Activated CD8-positive, alpha-beta memory T cell treated with anti-CD3 and anti-CD28 coated beads for 48 hours (primary cell): ENCODE data around the gene RGS7BP.

Experiments
- DNase-seq, 3 experiments: peaks; one replicate each; pipeline ENCODE4 v3.0.0-alpha.2; 2020; ENCODE audit warnings: low read depth in 2 of 3, low spot score in 2 of 3

The RGS7BP gene

DNA sequence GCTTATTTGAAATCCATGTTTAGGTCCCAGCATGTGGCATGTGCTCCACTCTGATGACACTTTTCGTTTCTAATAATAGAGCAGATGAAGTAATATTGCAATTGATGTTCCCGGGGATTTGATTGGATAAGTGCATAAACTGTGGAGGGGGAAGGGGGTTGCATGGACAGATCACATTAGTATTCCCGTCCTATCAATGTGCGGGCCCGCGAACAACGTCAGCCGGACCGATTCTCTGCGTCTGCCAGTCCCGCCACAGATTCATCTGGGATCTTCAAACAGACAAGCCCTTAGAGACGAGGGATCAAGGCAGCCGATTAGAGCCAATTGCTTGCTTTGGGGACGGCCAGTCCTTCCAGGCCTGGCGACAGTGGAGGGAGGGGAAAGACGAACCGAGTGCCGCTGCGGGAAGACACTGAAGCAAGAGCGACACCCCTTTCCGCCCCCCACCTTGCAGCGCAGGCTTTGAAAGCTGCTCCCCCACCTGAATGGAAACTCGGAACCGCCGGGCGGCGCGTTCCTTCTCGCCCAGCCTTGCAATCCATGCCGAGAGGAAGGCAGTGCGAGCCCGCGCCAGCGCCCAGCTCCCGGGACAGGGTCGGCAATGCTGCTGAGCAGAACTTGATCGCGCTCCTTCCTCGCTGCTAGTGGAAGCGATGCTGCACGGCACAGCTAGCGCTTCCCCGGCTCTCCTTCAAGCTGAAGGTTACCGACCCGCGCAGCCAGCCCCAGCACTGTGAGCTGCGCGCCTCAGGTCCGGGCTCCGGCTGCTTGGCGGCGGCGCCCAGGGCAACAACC lies at the start of gene RGS7BP:
Gene RGS7BP, plus strand, starts transcription at position 247 of the 798 bp plus-strand sequence. CDS start 610 bp downstream, outside the sequence.
- DNase-seq, result no peak

DNA sequence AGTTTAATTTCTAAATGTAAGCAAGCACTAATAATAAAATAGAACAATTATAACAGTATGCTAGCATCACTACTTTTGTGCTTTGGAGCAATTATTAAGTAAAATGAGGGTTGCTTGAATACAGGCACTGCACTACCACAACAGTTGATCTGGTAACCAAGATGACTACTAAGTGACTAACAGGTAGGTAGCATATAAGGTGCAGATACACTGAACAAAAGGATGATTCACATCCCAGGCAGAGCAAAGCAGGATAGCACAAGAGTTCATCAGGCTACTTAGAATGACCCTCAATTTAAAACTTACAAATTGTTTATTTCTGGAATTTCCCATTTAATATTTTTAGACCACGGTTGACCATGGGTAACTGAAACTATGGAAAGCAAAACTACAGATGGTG lies 48.0 kb upstream of the RGS7BP start:
- DNase-seq, result no peak

DNA sequence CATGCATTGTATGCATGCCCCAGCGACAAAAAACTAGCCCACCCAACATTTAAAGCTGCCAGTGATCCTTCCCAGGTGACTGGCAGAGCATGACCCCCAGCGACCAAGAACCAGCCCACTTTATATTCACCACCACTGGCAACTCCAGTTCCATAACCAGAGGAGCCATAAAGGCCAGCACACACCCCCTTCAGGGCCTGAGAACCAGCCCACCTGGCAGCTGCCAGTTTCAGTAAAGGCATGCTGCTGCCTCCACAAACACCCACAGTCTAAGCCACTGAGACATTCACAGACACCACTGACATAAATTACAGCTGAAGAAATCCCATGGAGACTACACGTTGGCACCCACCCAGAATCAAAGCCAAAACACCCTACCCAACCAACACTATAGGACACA lies 46.9 kb upstream of the RGS7BP start:
- DNase-seq, result no peak

DNA sequence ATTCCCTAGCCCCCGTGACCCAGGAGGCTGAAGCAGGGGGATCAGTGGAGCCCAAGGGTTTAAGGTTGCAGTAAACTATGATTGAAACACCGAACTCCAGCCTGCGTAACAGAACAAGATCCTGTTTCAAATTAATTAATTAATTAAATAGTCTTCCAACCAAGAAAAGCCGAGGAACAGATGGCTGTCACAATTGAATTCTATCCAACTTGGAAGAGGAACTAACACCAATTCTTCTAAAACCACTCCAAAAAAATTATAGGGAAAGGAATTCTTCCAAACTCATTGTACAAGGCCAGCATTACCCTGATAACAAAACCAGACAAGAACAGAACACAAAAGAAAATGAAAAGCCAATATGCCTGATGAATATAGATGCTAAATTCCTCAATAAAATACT lies 43.4 kb upstream of the RGS7BP start:
- no peak for DNase-seq

DNA sequence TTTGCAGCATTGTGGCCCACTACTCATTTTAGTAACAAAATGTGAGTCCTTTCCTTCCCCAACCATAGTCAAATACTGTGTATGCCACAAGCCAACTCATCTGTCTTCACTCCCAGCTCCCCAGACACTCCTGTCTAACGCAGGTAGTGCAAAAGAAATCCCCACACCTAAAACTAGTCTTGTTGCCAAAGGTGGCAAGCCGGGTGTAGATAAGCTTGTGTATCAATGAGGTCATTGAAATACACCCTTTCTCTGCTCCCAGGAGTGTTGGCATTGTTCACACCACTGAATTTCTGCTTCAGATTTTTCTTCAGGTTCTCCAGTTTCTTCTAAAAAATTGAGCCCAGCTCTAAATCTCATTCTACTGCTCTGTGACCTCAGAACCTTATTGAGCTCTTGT lies 19.7 kb upstream of the RGS7BP start:
- DNase-seq, result no peak

DNA sequence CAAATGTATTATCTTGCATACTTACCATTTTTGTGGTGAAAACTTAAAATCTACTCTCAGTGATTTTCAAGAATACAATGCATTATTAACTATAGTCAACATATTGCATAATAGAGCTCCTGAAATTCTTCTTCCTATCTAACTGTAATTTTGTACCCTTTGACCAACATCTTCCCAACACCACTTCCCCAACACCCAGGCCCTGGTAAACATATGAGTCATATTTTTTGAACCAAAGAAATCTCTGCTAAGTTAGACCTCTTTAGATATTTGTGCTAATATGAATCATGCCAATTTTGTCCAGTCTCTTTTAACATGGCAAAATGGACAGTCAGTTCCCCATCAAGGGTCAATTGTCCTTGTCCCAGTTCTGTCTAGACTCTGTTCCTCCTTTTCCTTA lies 18.5 kb upstream of the RGS7BP start:
- DNase-seq, result no peak

DNA sequence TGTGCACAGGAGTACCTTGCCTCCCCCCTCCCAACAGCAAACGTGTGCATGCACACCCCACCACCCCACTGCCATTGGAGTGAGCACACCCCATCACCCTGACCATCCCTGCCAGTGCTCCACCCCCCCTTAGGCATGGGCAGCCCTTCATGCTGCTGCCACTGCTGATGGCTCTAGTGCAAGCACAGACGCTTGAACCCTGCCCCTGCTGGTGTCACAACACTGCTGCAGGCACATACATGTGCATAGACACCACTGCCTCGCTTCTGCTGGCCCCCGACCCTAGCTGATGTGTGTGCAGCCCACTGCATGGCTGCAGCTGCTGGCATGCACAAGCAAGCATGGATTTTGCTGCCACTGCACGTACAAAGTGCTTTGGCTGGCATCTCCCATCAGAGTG lies 16.0 kb upstream of the RGS7BP start:
- no peak for DNase-seq

DNA sequence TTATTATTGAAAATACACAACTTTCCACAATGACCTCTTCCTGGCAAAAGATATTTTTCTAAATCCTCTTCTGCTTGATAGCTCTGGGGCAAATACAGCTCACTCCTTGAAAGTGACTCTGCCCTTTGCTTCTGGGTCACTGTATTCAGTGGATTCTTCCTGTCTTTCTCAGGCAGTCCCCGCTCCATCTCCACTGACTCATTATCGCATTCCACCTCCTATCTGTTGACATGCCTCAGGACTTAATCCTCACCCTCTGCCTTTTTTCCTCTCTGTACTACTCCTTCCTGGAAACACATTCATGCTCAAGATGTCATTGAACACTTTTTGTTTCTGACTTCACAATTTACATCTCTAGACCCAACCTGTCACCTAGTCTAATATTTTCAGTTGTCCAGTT lies 8.4 kb upstream of the RGS7BP start:
- no peak for DNase-seq

DNA sequence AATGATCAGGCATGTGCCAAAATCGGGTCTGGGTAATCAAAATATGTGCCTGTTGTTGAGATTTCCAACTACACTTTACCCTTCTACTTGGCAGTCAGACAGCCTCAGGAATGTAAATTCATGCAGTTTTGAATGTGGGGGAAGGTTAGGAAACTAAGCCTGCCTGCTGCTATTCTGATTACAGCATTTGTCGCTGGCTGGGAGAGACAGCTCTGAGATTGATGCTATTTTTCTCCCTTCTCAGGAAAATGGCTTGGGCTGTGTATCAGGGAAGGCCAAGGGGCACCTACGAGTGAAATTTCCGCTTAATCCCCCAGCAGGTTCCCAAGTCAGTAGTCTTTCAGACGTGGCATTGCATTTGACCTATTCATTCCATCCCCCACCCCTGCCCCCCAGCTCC lies 3.6 kb upstream of the RGS7BP start:
- no peak for DNase-seq

DNA sequence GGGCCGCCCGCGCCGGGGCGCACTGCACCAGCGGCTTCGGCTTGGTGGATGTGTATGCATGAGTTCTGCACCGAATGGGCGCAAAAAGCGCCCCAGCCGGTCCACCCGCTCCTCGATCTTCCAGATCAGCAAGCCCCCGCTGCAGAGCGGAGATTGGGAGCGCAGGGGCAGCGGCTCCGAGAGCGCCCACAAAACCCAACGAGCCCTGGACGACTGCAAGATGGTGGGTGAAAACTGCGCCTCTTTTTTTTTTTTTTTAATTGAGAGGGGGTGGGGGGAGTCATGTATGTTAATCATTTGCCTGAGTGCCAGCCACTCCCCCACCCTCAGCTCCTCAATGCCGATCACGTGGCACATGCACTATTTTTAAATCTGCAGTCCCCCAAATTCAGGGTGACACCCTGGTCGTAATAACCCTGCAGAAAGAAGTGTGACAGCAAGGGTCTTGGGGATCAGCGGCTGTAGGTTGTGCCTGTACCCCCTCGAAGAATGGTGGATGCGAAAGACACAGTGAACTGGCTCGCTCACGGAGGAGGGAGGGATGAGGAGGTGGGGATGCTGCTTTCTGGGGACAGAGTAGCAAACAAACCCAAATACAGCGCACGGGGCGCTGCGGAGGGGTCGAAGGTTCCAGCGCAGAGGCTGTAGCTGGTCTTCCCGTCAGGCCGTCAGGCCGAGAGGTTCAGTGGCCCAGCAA lies 900 bp downstream of the RGS7BP start:
- no peak for DNase-seq

DNA sequence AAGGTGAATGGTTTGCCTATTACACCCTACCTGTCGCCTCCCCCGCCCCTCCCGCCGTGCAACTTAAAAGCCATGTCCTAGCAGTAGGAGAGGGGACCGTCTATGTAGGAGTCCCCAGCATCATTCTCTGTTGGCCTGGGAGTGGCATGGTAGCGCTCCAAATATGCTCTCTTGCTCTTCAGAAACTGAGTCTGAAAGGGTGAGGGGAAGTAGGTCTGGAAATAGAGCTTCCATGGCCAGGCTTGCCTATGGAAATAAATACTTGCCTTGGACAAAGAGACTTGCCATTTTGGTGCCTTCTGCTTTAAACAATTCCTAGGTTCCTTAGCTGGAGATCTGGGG lies 1.4 kb downstream of the RGS7BP start:
- DNase-seq, result no peak

DNA sequence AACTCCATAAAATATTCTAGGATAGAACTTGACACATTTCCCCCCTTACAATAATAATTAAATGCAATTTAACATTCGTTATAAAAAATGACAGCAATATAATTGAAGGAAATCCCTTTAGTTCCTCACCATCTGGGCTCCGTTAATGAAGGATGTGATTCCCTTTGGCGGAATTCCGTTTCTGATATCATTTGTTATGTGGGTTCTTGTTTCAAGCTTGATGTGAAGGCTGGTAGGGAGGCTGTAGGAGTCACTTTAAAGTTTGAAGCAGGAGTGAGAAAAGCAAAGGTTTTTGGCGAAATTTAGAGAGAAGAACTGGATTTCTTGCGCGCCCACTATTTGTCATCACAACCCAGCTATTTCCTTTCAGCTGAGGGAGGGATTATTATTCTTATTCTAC lies 4.0 kb downstream of the RGS7BP start:
- no peak for DNase-seq

DNA sequence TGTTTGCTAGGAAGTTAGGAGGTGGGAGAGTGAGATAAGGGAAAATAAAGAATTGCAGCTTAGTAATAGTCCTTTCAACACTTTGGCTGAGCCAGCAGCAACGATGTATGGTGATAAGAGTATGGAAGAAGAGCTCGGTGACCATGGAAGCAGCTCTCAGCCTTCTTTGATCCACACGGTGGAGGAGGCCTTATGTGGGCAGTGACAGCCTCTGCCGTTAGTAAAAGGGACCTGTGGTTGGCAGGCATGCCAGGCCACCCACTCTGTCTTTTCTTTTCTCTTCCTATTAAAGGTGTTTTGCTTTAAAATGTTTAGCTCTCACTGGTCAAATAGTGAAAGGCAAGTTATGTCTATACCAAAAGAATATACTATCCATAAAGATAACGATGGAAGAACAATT lies 7.7 kb downstream of the RGS7BP start:
- DNase-seq, result no peak

DNA sequence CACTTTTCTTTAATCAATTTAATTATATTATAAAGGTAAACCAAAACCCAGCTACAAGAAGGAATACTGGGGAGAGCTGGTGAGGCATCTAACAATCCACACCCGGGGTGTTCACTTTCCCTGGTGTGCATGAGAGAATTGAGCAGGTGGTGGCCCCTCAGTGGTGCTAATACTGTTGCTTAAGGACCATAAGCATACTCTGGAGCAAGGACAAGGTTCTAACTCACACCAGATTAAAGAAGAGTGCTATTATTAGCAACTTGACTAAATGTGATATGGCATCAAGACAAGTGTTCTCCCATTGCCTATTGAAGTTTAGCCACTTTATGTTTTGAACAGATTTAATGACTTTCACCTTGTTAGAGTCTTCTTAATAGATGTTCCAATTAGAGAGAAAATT lies 8.8 kb downstream of the RGS7BP start:
- DNase-seq, result no peak

DNA sequence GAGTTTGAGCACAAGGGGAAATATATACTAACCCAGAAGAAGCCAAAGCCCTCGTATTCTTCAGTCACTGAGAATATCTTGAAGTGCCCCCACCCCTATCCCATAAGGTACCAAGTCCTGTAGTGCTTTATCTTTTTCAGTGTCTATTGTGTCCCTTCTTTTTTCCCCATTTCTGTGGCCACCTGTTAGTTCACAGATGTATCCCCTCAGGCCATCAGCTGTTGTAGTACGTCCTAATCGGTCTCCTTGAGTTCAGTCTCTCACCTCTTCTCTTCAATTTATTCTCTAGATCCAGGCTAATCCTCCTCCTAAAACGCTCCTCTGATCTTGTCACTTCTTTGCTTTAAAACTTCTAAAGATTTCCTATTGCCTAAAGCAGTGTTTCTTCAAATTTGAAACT lies 10.4 kb downstream of the RGS7BP start:
- no peak for DNase-seq

DNA sequence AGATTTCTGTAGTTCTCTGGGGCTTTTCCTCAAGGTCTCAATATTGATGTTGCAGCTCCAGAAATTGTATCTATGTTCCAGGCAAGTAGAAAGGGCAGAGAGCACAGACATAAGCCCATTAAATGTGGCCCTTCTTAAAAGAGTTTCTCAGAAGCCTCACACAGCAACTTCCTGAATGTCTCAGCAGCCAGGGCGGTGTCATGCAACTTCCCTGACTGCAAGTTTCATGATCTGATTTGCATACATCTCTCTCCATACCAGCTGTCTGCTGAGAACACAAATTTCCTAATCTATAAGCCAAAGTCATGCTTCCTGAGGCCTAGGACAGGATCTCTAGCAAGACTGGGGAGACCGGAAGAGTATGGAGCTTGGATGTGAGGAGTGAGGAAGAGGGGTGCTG lies 13.0 kb downstream of the RGS7BP start:
- DNase-seq, result no peak

DNA sequence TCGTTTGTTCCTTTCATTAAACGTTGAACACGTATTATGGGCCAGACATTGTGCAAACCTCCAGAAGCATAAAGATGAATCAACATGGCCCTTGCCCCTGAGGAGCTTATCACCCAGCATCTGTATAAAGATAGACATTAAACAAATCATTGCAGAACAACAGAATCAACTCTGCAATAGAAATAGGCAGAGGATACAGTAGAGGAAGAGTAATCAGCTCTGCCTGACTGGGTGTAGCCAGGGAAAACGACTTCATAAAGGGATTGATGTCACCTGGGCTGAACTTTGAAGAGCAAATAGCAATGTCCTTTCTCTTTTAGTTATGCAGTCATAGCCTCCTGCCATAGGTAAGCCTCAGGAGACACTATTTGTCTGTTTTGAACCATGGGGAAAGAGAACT lies 13.4 kb downstream of the RGS7BP start:
- no peak for DNase-seq

DNA sequence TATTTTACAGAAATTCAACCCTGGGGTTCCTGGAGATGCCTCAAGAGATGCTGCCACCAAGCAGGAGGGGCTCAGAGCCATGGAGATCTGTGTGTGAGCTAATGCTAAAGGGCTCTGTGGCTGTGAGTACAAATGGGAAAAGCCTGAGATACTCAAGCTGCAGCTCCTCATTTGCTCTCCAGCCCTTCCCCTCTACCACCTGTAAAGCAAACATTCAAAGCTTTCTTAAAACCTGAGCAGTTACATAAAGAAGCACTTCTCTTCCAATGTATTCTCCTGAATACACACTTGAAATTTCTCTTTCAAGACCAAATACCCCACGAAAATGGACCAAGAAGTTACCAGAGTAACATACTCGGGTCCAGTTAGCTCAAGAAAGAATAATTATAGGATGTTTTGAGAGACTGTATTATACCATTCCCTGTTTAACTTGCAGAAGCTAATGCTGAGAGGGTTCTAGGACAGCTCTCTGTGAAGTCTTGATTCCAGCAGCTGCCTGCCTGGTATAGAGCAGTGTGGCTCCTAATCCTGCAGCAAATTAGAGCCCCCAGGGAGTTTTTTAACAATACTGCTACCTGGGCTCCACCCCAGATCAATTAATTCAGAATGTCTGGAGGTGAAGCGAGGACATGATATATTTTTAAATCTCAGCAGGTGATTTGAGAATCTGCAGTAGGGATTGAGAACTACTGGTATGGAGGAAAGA lies 21.1 kb downstream of the RGS7BP start:
- DNase-seq, result no peak

DNA sequence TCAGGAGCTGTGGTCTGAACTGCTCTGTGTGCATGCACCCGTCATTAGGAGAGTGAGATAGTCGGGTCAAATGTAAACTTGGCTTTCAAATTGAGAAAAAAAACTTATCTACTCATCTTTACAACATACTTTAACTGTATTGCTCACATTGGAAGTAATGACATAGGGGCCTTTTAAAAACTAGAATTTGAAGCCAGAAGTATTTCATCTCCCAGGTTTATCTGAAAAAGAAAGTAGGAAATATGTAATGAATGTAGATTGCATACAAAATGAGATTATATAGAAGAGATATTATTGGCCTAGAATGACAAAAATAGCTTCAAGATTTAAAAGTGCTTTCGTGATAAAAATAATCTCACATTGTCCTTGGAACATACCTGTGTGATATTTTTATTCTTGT lies 24.3 kb downstream of the RGS7BP start:
- no peak for DNase-seq

DNA sequence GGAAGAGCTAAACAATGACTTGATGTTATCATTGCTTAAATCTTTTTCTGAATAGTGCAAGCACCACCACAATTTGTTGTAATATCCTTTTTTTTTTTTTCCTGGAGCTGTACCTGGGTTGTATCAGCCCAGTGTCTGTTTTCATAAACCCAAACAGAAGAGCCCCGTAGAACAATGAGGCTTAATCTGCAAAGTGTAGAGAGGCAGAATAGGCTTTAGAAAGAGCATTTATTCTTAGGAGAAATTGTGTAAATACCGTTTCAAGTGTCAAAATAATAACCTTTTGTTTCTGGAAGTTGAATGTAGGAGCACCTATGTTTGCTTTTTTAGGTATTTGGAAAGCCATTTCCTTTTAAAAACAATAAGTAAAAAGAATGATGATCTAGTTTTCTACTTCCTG lies 26.4 kb downstream of the RGS7BP start:
- DNase-seq, result no peak

DNA sequence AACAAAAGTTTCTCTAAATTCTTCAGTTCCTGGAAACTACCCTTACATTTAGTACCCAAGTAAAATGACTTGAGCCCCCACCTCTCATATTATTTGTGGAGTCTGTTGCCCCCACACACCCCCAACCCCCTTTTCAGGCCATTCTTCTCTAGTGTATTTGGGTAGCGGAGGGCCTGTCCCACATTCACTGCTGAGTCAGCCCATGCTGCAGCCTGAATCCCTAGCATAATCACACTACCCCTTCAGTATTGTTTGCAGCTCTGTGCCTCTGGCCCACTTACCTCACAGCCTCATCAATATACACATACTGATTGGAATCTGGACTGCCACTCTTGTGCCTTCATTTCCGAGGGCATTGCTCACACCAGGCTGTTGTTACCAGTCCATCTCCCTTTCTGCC lies 26.8 kb downstream of the RGS7BP start:
- no peak for DNase-seq

DNA sequence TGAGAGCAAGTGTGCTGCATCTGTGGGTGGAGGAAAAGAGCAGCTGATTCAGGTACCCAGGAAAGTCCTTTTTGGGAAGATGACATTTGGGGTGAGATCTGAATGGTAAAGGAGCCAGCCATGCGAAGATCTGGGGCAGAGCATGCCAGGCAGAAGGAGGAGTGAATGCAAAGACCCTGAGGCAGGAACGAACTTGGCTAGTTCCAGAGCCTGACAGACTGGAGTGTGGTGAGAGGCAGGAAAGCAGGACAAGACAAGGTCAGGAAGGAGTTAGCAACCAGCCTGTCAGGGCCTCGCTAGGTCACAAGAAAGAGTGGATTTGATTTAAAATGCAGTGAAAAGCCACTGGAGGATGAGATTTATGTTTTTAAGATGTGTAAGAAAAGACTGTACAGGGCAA lies 28.2 kb downstream of the RGS7BP start:
- DNase-seq, result no peak
